ENCODE data around the gene VRK2.
"Not testable (repeated sequence)": the region's sequence is repeated elsewhere in the genome, so short reads cannot be mapped to it uniquely, and the experiment has no call there.

VRK2 gene

DNA sequence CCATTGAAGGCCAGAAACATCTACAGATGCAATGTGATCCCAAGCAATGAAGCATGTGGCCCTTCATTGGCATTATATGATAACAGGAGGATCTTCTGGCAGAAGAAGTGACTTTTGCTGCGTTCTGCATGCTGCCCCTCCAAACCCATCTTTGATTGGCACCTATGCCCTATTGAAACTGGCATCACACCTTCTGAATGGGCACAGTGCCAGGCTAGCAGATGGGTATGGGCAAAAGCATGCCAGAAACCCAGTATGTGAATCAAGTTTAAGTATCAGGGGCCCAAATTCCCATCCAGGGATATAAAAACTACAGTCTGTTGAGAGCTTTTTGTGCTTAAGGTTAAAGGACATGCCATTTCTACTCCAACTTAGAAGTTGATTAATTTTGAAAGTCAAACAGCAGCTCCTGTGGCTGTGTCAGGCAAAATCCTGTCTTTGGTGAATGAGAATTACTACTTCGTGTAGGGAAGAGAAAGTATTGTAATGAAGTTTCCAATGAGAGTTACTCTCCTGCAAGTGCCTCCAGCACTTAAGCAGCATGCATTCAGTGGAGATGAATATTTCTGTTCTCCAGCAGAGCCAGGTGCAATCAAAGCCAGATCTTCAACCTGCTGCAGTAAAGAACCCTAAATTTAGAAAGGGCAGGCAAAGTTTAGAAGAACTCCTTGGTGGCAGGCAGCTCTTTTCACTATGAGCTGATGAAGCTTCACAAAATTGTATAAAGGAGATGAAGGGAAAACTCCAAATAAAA lies 8.6 kb downstream of the VRK2 start:
- DNase-seq: no peak

DNA sequence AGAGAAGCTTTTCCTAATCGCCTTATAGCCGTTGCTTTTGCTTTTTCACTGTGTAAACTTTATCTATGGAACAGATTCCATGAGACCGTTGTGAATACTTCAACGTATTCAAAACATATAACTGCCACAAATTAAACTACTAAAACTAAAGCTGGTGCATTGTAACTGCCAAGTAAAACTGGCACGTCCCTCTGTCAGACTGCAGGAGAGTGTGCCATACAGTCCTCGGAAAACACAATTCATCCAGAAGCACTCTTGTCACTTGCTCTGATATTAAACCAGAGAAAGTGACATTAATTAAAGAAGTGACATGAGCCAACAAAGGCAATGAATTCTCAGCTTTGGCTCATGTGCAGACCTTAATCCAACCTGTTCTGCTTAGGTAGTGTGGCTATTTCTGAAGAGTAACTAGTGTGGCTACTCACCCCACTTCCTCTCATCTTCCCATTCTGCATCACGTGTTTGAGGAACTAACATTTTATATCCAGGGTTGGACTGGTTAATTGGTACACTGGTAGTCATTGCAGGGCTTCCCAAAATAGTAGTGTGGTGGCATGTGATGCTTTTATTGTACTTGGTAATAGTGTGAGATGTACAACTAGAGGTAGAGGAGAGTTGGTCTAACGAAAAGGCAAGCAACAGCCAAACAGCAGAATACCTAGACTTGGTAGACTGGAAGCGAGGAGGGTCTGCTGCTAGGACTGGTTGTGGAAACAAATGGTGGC lies 9.7 kb downstream of the VRK2 start:
- no peak for DNase-seq

DNA sequence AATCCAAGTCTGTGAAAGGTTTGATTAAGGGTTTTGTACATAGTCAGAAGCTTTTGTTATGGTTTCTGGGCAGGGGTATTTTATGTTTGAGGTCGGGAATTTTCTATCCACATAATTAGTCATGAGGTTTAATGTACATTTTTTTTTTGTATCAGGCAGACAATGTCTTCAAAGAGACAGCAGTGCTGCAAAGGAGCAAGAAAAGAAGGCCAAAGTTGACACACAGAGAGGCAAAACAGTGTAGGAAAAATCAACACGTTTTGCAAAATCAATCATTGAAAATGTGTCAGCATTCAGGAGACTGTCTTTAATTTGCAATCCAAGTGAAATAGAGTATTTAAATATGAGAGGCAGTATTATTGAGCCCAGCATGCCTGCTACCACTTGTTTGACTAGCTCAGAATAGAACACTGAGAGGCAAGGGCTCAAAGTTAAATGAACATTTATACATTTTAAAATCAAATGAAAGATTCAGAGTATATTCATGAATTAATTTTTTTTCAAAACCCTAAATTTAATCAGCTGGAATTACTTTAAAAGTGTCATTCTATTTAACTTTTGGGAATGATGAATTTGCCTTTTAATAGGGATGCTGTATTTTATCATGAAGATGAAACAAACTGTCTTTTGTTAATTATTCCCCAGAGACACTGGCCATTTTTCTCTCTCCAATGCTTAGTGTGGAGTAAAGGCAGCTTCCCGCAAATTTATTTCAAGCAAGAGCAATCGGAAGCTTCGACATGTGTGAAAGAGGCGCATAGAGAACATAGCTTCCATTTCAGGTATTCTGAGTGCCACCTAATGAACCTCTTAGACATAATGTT lies 11.3 kb downstream of the VRK2 start:
- no peak for DNase-seq

DNA sequence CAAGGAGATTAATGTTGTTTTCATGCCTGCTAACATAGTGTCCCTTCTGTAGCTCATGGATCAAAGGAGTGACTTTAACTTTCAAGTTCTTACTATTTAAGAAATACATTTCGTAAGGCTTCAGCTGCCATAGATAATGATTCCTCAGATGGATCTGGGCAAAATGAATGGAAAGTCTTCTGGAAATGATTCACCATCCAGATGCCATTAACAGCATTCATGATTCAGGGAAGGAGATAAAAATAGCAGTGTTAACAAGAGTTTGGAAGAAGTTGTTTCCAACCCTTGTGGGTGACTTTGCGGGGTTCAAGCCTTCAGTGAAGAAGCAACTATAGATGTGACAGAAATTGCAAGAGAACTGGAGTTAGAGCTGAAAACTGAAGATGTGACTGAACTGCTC lies 17.0 kb downstream of the VRK2 start:
- no peak for DNase-seq

DNA sequence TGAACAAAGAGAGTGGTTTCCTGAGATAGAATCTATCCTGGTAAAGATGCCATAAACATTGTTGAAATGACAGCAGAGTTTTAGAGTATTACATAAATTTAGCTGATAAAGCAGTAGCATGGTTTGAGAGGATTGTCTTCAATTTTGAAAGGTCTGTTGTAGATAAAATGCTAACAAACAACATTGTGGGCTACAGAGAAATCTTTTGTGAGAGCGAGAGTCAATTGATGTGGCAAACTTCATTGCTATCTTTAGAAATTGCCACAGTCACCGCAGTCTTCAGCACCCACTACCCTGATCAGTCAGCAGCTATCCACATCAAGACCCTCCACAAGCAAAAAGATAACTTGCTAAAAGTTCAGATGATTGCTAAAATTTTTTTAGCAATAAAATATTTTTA lies 17.5 kb downstream of the VRK2 start:
- DNase-seq: no peak

DNA sequence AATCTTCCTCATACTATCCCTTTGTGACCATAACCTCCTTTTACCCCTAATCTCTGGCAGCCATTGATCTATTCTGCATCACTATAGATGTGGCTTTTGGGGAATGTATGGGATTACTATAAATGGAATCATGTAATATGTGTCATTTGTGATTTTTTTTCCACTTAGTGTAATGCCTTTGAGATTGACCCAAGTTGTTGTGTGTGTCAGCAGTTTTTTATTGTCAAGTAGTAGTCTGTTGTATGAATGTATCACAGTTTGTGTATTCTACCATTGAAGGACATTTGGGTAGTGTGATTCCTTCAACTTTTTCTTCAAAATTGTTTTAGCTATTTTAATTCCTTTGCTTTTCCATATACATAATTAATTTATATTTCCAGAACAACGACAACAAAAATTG lies 18.6 kb downstream of the VRK2 start:
- no peak for DNase-seq

DNA sequence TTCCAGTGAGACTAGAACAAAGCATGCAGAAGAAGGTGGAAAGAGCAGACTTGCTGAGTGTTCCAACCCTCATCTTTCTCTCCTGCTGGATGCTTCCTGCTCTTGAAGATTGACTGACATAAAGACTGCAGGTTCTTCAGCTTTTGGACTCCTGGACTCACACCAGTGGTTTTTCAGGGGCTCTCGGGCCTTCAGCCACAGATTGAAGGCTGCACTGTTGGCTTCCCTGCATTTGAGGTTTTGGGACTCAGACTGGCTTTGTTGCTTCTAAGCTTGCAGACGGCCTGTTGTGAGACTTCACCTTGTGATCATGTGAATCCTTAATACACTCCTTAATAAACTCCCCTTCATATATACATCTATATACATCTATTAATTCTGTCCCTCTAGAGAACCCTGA lies 20.4 kb downstream of the VRK2 start:
- no peak for DNase-seq

DNA sequence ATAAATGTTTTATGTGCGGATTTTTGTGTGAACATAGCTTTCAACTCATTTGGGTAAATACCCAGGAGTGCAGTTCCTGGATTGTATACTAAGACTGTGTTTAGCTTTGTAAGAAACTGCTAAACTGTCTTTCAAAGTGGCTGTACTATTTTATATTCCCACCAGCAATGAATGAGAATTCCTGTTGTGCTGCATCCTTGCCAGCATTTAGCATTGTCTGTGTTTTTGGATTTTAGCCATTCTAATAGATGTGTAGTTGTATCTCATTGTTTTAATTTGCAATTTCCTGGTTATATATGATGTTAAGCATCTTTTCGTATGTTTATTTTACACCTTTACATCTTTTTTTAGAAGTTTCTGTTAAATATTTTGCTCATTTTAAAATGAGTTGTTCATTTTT lies 24.2 kb downstream of the VRK2 start:
- no peak for DNase-seq

DNA sequence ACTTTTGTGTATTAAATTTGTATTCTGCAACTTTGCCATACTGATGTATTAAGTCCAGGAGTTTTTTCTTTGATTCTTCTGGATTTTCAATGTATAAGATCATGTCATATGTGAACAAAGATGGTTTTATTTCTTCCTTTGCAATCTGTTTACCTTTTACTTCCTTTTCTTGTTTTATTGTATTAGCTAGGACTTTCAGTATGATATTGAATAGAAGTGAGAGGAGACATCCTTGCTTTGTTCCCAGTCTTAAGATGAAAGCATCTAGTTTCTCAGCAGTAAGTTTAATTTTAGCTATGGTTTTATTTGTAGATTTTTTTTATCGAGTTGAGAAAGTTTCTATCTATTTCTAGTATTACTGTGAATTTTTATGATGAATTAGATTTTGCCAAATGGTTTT lies 25.5 kb downstream of the VRK2 start:
- no peak for DNase-seq

DNA sequence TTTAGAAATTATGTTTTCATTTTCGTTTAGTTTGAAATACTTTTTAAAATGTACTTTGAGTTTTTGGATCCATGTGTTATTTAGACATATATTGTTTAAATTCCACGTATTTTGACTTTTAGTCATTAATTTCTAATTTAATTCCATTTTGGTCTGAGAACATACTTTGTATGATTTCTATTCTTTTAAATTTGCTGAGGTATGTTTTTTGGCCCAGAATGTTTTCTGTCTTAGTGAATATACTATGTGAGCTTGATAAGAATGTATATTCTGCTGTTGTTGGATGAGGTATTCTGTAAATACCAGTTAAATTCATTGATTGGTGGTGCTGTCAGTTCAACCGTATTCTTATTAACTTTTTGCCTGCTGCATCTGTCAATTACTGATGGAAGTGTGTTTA lies 26.4 kb downstream of the VRK2 start:
- DNase-seq: no peak

DNA sequence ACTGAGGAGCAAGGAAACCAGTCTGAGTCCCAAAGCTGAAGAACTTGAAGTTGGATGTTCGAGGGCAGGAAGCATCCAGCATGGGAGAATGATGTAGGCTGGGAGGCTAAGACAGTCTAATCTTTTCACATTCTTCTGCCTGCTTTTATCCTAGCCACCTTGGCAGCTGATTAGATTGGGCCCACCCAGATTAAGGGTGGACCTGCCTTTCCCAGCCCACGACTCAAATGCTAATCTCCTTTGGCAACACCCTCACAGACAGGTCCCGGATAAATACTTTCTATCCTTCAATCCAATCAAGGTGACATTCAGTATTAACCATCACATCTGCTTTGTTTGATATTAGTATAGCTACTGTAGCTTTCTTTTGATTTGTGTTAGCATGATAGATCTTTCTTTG lies 27.1 kb downstream of the VRK2 start:
- no peak for DNase-seq

DNA sequence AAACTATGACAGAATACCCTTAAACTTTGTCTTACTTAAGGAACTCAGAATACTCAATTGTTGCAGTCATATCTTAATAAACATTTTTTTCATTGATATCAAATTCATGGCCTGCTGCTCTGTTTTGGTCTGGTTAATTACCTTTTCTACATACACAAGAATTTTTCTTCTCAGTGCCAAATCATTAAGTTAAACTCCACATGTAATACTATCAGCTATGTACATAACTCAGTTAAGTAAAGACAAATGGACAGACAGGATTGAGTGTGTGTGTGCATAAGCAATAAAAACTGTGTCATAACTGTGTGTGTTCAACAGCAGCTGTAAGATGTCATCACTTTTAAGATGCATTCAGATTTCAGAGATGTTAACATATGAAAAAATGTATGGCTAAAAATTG lies 34.4 kb downstream of the VRK2 start:
- peak; percentile 98 for DNase-seq

DNA sequence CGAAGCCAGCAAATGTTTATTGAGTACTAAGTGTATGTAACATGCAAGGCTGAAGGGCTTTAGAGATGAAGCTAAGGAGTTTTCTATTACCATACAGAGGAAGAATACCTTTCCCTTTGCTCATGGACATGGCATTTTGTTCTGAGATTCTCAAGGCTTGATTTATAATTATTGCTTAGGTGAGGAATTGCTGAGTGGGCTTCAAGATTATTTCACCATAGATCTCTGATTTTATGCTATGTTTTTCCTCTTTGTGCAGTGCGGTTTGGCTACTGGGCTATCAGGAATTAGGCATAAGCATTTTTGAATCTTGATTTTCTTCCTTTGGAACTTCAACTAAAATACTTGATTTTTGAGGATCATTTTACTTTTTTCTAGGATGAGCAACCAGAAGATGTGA lies 42.5 kb downstream of the VRK2 start:
- DNase-seq: no peak

DNA sequence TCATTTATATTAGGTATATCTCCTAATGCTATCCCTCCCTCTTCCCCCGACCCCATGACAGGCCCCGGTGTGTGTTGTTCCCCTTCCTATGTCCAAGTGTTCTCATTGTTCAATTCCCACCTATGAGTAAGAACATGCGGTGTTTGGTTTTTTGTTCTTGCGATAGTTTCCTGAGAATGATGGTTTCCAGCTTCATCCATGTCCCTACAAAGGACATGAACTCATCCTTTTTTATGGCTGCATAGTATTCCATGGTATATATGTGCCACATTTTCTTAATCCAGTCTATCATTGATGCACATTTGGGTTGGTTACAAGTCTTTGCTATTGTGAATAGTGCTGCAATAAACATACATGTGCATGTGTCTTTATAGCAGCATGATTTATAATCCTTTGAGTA lies 46.2 kb downstream of the VRK2 start:
- DNase-seq: not testable (repeated sequence)

DNA sequence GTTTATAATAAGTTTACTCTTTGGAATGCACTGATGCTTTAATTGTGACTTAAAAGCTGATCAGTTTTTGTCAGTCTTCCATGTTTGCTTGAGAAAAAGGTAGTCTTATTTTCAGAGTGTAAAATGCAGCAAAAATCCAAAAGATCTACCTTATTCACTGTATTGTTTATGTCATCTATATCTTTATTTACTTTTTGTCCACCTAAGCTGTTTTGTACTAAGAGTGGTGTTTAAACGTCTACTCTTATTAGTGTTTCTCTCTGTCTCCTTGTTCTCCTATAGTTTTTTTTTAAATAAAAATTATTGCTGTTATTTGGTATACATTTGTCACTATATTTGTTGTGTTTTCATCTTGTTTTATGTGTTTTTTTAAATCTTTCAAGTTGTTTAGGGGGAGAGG lies 50.4 kb downstream of the VRK2 start:
- DNase-seq: no peak

DNA sequence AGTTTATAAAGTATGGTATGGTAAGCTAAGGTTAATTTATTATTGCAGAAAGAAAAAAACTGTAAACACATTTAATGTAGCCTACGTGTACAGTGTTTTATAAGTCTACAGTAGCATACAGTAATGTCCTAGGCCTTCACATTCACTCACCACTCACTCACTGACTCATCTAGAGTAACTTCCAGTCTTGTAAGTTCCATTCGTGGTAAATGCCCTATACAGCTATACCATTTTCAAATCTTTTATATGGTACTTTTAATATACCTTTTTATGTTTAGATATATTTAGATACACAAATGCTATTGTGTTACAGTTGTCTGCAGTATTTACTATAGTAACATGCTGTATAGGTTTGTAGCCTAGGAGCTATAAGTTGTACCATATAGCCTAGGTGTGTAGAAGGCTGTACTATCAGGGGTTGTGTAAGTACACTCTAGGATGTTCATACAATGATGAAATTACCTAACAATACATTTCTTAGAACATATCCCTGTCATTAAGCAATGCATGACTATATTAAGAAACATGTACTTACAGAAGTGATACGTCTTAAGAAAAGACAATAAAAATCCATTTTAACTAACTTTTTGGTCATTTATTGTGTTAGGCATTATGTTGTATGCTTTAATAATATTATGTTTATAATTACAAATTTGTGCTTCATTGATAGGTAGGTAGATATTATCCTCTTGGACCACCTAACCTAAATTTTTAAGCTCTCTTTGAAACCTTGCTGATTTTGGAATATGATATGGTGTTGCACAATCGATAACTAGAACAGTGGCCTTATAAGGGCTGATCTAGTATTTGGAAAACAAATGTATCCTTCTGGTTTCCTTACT lies 51.9 kb downstream of the VRK2 start:
- DNase-seq: no peak

DNA sequence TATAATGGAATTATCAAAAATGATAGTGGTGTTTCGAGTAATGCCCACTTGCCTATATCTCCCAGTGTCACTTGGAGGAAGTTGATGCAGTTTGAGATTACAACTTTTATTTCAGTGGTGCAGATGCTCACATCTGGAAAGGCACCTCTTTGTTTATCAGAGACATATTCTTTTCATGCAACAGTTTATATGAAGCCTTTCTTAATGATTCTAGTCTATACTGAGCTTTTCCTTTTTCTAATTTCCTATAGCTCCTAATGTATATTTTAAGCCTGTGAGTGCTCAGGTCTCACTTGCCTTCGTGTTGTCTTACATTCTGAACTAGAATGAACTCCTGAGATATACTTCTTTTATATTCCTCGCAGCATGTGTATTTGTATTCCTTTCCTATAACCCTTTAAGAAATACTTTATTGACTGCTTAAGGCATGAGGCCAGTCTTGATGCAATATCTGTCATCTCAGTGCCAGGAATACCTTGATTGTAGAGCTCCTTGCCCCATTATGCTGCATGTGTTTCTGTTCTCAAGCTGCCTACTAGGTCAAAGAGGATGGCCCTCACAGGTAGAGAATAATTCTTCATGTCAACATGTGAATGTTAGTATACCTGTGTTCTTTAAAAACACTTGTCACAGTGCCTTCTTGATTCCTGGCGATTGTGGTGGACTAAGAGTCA lies 52.6 kb downstream of the VRK2 start:
- no peak for DNase-seq

DNA sequence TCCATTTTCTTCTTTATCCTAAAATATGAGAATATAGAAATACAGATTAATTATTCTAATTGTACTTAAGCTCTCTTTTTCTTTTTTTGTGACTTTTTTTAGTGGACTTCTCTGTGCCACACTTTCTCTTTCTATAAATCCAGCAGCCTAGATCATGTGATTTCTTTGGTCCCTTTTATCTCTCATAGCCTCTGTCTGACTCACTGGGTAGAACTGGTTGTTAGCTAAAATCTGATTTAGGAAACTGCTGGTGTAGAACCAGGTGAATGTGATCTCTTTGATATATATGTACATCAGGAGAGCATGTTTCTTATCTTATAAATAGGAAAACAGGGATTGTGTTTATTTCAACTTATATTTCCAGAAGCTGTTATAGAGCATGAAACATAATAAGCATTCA lies 54.9 kb downstream of the VRK2 start:
- no peak for DNase-seq

DNA sequence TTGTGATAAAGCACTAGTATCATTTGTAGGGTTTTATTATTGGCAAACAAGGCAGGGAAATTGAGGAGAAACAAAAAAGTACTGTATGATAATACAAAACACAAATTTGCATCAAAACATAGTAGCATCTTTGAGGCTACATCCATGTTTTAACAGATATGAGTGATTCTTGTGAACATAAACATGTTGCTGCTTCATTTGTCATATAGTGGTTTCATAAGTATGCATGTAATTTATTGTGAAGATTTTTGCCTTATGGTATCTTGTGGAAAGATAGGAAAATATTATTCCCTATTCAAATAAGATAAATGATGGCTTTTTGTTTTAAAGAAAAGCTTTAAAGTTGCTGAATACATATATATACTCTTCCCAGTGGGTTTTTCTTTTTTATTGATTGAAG lies 60.3 kb downstream of the VRK2 start:
- no peak for DNase-seq

DNA sequence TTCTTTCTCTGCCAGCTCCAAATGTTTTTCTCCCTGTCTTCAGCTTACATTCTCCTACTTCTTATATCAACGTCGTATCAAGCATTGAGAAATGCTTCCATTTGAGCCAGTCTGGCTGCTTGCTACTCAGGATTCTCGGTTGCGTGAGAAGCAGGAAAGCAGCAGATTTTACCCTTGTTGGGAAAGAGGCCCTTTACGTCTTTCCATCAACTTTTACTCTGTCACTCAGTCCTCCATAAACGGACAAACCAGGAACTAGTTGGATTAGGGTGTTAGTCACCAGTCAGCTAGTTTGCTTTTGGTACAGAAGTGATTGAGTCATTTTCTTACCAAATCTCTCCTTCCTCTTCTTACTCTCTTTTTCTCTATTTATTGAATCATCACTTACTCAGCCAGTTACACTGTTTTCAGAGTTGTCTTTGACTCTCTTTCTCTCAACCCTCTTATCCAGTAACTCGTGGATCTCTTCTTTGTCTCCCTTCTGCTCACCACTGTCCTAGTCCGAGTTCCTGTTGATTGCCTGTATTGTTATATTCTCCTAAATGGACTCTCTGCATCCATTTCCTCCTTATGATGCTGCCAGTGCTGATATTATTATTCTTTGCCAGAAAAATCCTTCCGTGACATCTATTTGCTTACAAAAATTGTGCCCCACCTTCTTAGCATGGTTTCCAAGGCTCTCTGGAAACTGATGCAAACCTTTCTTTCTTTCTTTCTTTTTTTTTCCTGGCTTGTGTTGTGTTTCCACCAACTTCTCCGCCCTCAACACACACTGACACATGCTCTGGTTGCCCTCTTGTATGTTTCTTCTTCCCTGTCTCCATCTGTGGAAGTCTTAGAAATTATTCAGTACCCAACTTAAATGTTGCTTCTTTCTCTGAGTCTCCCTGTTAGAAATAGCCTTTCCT lies 61.5 kb downstream of the VRK2 start:
- DNase-seq: no peak

DNA sequence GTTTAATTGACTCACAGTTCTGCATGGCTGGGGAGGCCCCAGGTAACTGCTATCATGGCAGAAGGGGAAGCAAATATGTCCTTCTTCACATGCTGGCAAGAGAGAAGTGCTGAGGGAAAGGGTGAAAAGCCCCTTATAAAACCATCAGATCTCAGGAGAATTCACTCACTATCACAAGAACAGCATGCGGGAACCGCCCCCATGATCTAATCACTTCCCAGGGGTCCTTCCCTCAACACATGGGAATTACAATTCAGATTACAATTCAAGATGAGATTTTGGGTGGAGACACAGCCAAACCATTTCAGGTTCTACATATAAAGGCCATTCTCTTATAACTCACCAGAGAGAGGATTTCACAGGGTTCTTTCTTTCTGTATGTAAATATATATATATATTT lies 62.9 kb downstream of the VRK2 start:
- no peak for DNase-seq
